Endodermal cell (in vitro differentiated cells): ENCODE measurements around the gene ELMO2. TPM values are rescaled to one million over a fixed set of nuclear protein-coding genes. Genes with fewer than 3 reads are reported as not detected.

Experiments used
- DNase-seq: peaks from one replicate; pipeline ENCODE4 v3.0.0-alpha.2; 2017
- H3K27ac ChIP-seq: 2 replicates; pipeline ENCODE4 v1.5.1; 2013; ENCODE audit warnings: mild to moderate bottlenecking, low read depth, low read length, moderate library complexity
- H3K27me3 ChIP-seq: 2 replicates; pipeline ENCODE4 v1.6.1; 2013; ENCODE audit warnings: mild to moderate bottlenecking, low read length, moderate library complexity; ENCODE audit not compliant: insufficient read depth, control insufficient read depth, poor library complexity, severe bottlenecking
- H3K36me3 ChIP-seq: 2 replicates; pipeline ENCODE4 v1.7.0; 2013; ENCODE audit warnings: mild to moderate bottlenecking, low read length, moderate library complexity; ENCODE audit not compliant: control insufficient read depth, insufficient read depth
- H3K4me1 ChIP-seq: one replicate; pipeline ENCODE4 v1.7.0; 2013; ENCODE audit warnings: low read length; ENCODE audit not compliant: control insufficient read depth, insufficient read depth
- H3K4me3 ChIP-seq: 2 replicates; pipeline ENCODE4 v1.5.1; 2013; ENCODE audit warnings: mild to moderate bottlenecking, low read length, moderate library complexity
- H3K9ac ChIP-seq: 2 replicates; pipeline ENCODE4 v1.6.1; 2013; ENCODE audit warnings: mild to moderate bottlenecking, low read length, moderate library complexity; ENCODE audit not compliant: poor library complexity, severe bottlenecking; ENCODE audit errors: extremely low read depth
- H3K9me3 ChIP-seq: 2 replicates; pipeline ENCODE4 v1.6.1; 2013; ENCODE audit warnings: mild to moderate bottlenecking, low read length, moderate library complexity; ENCODE audit not compliant: control insufficient read depth
- H3K27ac Mint-ChIP-seq: 2 replicates; pipeline ENCODE4 v1.8.0; 2020; ENCODE audit warnings: mixed read lengths
- H3K27me3 Mint-ChIP-seq: 2 replicates; pipeline ENCODE4 v1.8.0; 2021; ENCODE audit warnings: mild to moderate bottlenecking, mixed read lengths; ENCODE audit not compliant: insufficient read depth
- H3K36me3 Mint-ChIP-seq: 2 replicates; pipeline ENCODE4 v1.8.0; 2020; ENCODE audit warnings: low read depth, mixed read lengths
- H3K4me1 Mint-ChIP-seq: 2 replicates; pipeline ENCODE4 v1.8.0; 2020; ENCODE audit warnings: mixed read lengths
- H3K4me3 Mint-ChIP-seq: 2 replicates; pipeline ENCODE4 v1.8.0; 2020; ENCODE audit warnings: mild to moderate bottlenecking, moderate library complexity, mixed read lengths
- H3K9me3 Mint-ChIP-seq: 2 replicates; pipeline ENCODE4 v1.8.0; 2020; ENCODE audit warnings: mild to moderate bottlenecking, mixed read lengths
- WGBS, 2 experiments: methylation state at CpG; one replicate each; pipeline versions ENCODE4 v1.1.5 to v1.1.7; 2013; ENCODE audit warnings: missing lambda C conversion rate in 2 of 2, mixed read lengths in 1 of 2; ENCODE audit not compliant: insufficient coverage in 1 of 2, insufficient read length in 1 of 2; 5-methylcytosine and 5-hydroxymethylcytosine counted together
- total RNA-seq, 2 donors: library from RNA; stranded (reverse); fragmentation: NEBNext Ultra II Directional in 1 of 2; extraction: Animal tissue kit (Norgen Biotek cat#: 25700) in 1 of 2; gene quantifications; 2 replicates in 1 of 2; 3 replicates in 1 of 2; pipeline ENCODE4 v1.2.1, GENCODE V29; 2021
- TF ChIP-seq, protein P1 (sequence below): fragments of 200-600 bp; sonication (generic); conservative IDR thresholded peaks from 2 replicates; pipeline ENCODE4 v1.5.0; 2021; ENCODE audit warnings: antibody characterized with exemption, mild to moderate bottlenecking

Gene ELMO2
- total RNA-seq, 2 donors from 2014 or later, result 44.8 to 52.8 TPM

DNA sequence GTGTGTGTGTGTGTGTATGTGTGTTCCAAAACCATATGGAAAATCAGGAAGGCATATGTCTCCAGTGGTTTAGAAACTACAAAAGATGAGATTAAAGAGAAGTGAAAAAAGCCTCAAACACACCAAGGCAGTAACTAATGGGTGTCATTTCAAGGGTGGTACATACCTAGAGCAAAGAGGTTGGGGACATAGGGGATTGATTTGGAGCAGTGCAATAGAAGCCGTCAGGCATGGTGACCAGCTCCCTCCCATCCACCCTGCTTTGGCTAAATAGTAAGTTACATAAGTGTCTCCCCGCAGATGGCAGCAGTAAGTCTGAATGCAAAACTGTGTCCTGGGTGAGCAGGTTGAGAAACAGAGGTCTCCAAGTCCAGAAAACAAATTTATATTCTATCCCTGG, 10.4 kb upstream of the ELMO2 start:
- 74 to 83% methylated on average over 2 of the region's 2 CpGs for WGBS, 2 experiments
- Histone ChIP-seq H3K9me3 (no peaks in the 10 kb centered on the region), H3K9ac (no peak overlapping the region), H3K4me1 (no peaks in the 10 kb centered on the region), H3K27me3 (no peaks in the 10 kb centered on the region), H3K4me3 (no peak overlapping the region), H3K27ac (no peak overlapping the region), H3K36me3 (no peaks in the 10 kb centered on the region)
- Mint-ChIP-seq H3K4me1 (no peaks in the 10 kb centered on the region), H3K27ac (no peak overlapping the region), H3K4me3 (no peak overlapping the region), H3K27me3 (peaks cover 3% of the 10 kb centered on the region), H3K9me3 (no peaks in the 10 kb centered on the region), H3K36me3 (no peaks in the 10 kb centered on the region)
- DNase-seq, result no peak
- TF ChIP-seq, protein P1, sequence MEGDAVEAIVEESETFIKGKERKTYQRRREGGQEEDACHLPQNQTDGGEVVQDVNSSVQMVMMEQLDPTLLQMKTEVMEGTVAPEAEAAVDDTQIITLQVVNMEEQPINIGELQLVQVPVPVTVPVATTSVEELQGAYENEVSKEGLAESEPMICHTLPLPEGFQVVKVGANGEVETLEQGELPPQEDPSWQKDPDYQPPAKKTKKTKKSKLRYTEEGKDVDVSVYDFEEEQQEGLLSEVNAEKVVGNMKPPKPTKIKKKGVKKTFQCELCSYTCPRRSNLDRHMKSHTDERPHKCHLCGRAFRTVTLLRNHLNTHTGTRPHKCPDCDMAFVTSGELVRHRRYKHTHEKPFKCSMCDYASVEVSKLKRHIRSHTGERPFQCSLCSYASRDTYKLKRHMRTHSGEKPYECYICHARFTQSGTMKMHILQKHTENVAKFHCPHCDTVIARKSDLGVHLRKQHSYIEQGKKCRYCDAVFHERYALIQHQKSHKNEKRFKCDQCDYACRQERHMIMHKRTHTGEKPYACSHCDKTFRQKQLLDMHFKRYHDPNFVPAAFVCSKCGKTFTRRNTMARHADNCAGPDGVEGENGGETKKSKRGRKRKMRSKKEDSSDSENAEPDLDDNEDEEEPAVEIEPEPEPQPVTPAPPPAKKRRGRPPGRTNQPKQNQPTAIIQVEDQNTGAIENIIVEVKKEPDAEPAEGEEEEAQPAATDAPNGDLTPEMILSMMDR, result no peak

DNA sequence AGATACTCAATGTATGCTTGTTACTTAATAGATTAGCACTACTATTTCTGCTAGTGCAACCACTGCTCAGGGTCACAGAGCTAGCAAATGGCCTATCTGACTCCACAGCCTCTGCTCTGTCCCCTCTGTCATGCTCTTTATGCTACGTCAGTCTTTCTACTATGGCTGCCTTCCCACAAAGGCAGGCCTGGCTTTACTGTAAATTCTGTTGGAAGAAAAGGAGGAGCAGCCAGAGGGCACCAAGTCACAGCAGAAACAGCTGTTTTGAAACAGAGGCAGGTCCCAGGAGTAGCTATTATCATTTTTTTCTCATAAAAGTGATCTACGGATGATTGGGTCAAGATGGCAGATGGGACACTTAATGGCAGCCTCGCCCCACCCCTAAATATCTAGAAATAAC, 10.0 kb upstream of the ELMO2 start:
- Histone ChIP-seq H3K9ac (no peak overlapping the region), H3K27ac (no peak overlapping the region), H3K36me3 (no peaks in the 10 kb centered on the region), H3K27me3 (no peaks in the 10 kb centered on the region), H3K4me1 (no peaks in the 10 kb centered on the region), H3K9me3 (no peaks in the 10 kb centered on the region), H3K4me3 (no peak overlapping the region)
- WGBS, 2 experiments, result 80 to 88% methylated on average over 1 to 2 of the region's 3 CpGs
- H3K9me3 Mint-ChIP-seq, result no peaks in the 10 kb centered on the region
- H3K27me3 Mint-ChIP-seq, result peaks cover 3% of the 10 kb centered on the region
- no peaks in the 10 kb centered on the region for H3K36me3 Mint-ChIP-seq
- H3K4me3 Mint-ChIP-seq, result no peak overlapping the region
- no peak overlapping the region for H3K27ac Mint-ChIP-seq
- DNase-seq, result no peak
- no peaks in the 10 kb centered on the region for H3K4me1 Mint-ChIP-seq
- TF ChIP-seq, protein P1, result no peak

DNA sequence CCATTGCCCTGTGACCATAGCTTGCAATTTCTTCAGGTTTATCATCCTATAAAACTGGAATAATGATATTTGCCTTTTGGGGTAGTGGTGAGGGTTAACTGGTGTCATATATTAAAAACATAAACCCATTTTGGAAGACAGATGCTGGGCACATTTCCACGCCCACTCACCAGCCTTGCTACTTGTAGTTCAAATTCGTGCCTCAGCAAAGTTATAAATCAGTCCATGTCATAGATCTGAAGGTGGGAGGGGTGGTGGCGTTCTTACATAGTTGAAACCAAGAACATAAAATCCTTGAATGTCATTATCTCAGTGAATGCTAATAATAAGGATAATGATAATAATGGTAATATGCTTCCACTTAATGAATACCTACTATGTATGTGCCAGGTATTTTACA, 9.4 kb upstream of the ELMO2 start:
- H3K27me3 Mint-ChIP-seq, result peaks cover 3% of the 10 kb centered on the region
- 94% methylated on average over 3 of the region's 3 CpGs; no CpG with 5 or more reads in 1 of the 2 experiments for WGBS, 2 experiments
- no peak overlapping the region for H3K4me3 Mint-ChIP-seq
- Histone ChIP-seq H3K9me3 (no peaks in the 10 kb centered on the region), H3K4me1 (no peaks in the 10 kb centered on the region), H3K27ac (no peak overlapping the region), H3K27me3 (no peaks in the 10 kb centered on the region), H3K9ac (no peak overlapping the region), H3K4me3 (no peak overlapping the region), H3K36me3 (no peaks in the 10 kb centered on the region)
- H3K9me3 Mint-ChIP-seq, result no peaks in the 10 kb centered on the region
- H3K36me3 Mint-ChIP-seq, result no peaks in the 10 kb centered on the region
- TF ChIP-seq, protein P1, result no peak
- no peak overlapping the region for H3K27ac Mint-ChIP-seq
- peaks cover 1% of the 10 kb centered on the region for H3K4me1 Mint-ChIP-seq
- DNase-seq, result no peak
